ENCODE results near the gene PRORP. TPM values are rescaled to one million over a fixed set of nuclear protein-coding genes. Genes with fewer than 3 reads are reported as not detected.

Gene PRORP
- total and polyA plus RNA-seq, 2 of the 13 experiments (the other 11 are each of a cell fraction or from before 2014, with no cell fraction given), result 48.9 to 88.7 TPM

- H3K4me2 ChIP-seq (ENCODE audit: low read depth, low read length), result no peak overlapping the region
- no TSS peak for BruUV-seq (replicated peaks)
- in situ Hi-C loops (cut with HindIII; ENCODE audit: extremely low pct_ligation_motif_present, low pct_unique_long_range_greater_than_20kb) (no loop called here), intact Hi-C loops (cut with micrococcal nuclease; ENCODE audit: unreplicated experiment) (loop anchor here (5.0 kb wide), 1 partner anchor 136 kb away; the partner anchor contains the start of gene PSMA6)
- H3K79me2 ChIP-seq (ENCODE audit: insufficient read depth, low read length), result no peaks in the 10 kb centered on the region
- ChIA-PET POLR2A (interaction anchor here (0.9 to 3.4 kb wide), 3 partner anchors 136 to 248 kb away, joined by 3 to 22 read pairs (median 4); partner anchors contain the start of genes NFKBIA and PSMA6), CTCF (ENCODE audit: low intra/inter-chr PET ratio, low total read pairs) (no interaction called here)
- WGBS (ENCODE audit: low lambda C conversion rate), result 98% methylated on average over 1 of the region's 1 CpG
- H3K4me3 ChIP-seq (replicated peaks in 1 of 3; ENCODE audit: insufficient read depth in 1 of 3, low read depth in 2 of 3, low read length in 3 of 3), result no peak overlapping the region
- DNase-seq (ENCODE audit: low spot score), result no peak
- H2AFZ ChIP-seq (ENCODE audit: low read length), result no peak overlapping the region
- no peaks in the 10 kb centered on the region for H3K9me3 ChIP-seq (ENCODE audit: low read length)
- H3K4me1 ChIP-seq (ENCODE audit: insufficient read depth, low read length), result peaks cover 26% of the 10 kb centered on the region
- no peak for FAIRE-seq
- no peak overlapping the region for H3K27ac ChIP-seq (ENCODE audit: extremely low read length, insufficient read depth, low read length)
- H3K27me3 ChIP-seq (ENCODE audit: control insufficient read depth in 1 of 2, insufficient read depth in 2 of 2, low read length in 2 of 2), result no peaks in the 10 kb centered on the region
- H3K36me3 ChIP-seq (replicated peaks in 1 of 2; ENCODE audit: control insufficient read depth in 1 of 2, insufficient read depth in 2 of 2, low read length in 2 of 2), result peaks cover 1 to 2% of the 10 kb centered on the region in 2 experiments; a peak in 2 of 5 replicates
- ATAC-seq, result no peak
- H4K20me1 ChIP-seq (ENCODE audit: insufficient read depth, low read length), result no peaks in the 10 kb centered on the region
- no peak overlapping the region for H3K9ac ChIP-seq (ENCODE audit: insufficient read depth, low read depth, low read length)
- TF ChIP-seq MTF1 (CRISPR knock-in tag; IDR thresholded peaks at IDR 0.05) (no peak), CEBPB (IDR thresholded peaks at IDR 0.05; ENCODE audit: borderline replicate concordance, low read depth, low read length) (no peak), JUN (CRISPR knock-in tag; IDR thresholded peaks at IDR 0.05) (no peak), ZBTB7B (CRISPR knock-in tag; IDR thresholded peaks at IDR 0.05) (no peak), ARID3A (IDR thresholded peaks at IDR 0.05; ENCODE audit: low read depth, low read length) (no peak), EP300 (IDR thresholded peaks at IDR 0.05; ENCODE audit: low read depth in 2 of 2, low read length in 2 of 2) (no peak), EP300 (CRISPR knock-in tag; IDR thresholded peaks at IDR 0.05; ENCODE audit: borderline replicate concordance) (no peak), ELF1 (CRISPR knock-in tag; IDR thresholded peaks at IDR 0.05) (0 out of 2 replicates have a peak, but pooled peaks have one; percentile 18), ASH2L (IDR thresholded peaks at IDR 0.05; ENCODE audit: insufficient read length, low read depth, low read length) (no peak), TEAD3 (CRISPR knock-in tag; optimal IDR thresholded peaks at IDR 0.05; ENCODE audit: borderline replicate concordance) (no peak), RELA (CRISPR knock-in tag; IDR thresholded peaks at IDR 0.05) (peak; percentile 98), RBAK (CRISPR knock-in tag; IDR thresholded peaks at IDR 0.05) (no peak), FOSL2 (CRISPR knock-in tag; IDR thresholded peaks at IDR 0.05) (no peak), HOXA9 (CRISPR knock-in tag; IDR thresholded peaks at IDR 0.05; ENCODE audit: borderline replicate concordance) (no peak), IKZF5 (CRISPR knock-in tag; IDR thresholded peaks at IDR 0.05) (no peak), TEF (CRISPR knock-in tag; IDR thresholded peaks at IDR 0.05) (no peak), DRAP1 (CRISPR knock-in tag; IDR thresholded peaks at IDR 0.05) (0 out of 2 replicates have a peak, but pooled peaks have one; percentile 31)
Measured at GRCh38 chr14:35155962-35156361, 33.6 kb downstream of the PRORP start.

Data from HepG2 (cell line).